Testis (tissue), 3 donors: ENCODE results near the gene NANS. TPM values are rescaled to one million over a fixed set of nuclear protein-coding genes. Genes with fewer than 3 reads are reported as not detected.

Source experiments
- DNase-seq: peaks from one replicate; pipeline ENCODE4 v3.0.0-alpha.2; 2019
- H3K27ac ChIP-seq, 2 donors: fragments of 200-600 bp; sonication (generic); one replicate each; pipeline ENCODE4 v1.5.1; 2019
- H3K27me3 ChIP-seq: fragments of 200-600 bp; sonication (generic); one replicate; pipeline ENCODE4 v1.5.1; 2019
- H3K36me3 ChIP-seq: fragments of 200-600 bp; sonication (generic); one replicate; pipeline ENCODE4 v1.5.1; 2017; ENCODE audit warnings: low read depth; ENCODE audit errors: missing control alignments
- H3K4me1 ChIP-seq: fragments of 200-600 bp; sonication (generic); one replicate; pipeline ENCODE4 v1.5.1; 2019
- H3K4me3 ChIP-seq, 2 donors: fragments of 200-600 bp; sonication (generic); one replicate each; pipeline ENCODE4 v1.5.1; 2017 to 2019
- H3K9me3 ChIP-seq: fragments of 200-600 bp; sonication (generic); one replicate; pipeline ENCODE4 v1.5.1; 2017
- CTCF ChIP-seq, 3 experiments: fragments of 450-650 bp in 2 of 3; fragments of 200-600 bp in 1 of 3; sonication (generic) in 1 of 3; IDR thresholded peaks; one replicate each; pipeline ENCODE4 v1.5.1; 2016 to 2019; ENCODE audit warnings: antibody characterized with exemption in 3 of 3, mild to moderate bottlenecking in 2 of 3, moderate library complexity in 1 of 3
- POLR2A ChIP-seq: fragments of 450-650 bp; IDR thresholded peaks from one replicate; pipeline ENCODE4 v1.6.1; 2017; ENCODE audit warnings: antibody characterized with exemption, mild to moderate bottlenecking, moderate library complexity
- WGBS, 2 donors: methylation state at CpG; one replicate each; pipeline ENCODE4 v1.1.5; 2018; 5-methylcytosine and 5-hydroxymethylcytosine counted together
- intact Hi-C: fragments of 100-400 bp; cut with DNase I; formaldehyde crosslinking; loops from one replicate; pipeline ENCODE4 v1.15.1; 2023; ENCODE audit warnings: low total_unique reads
- polyA plus RNA-seq: library from polyadenylated mRNA; stranded (reverse); fragments of 350-450 nt; fragmentation: Illumina TruSeq; extraction: RNeasy Lipid Tissue Mini Kit (QIAGEN cat#74804); gene quantifications from one replicate; pipeline ENCODE4 v1.2.3, GENCODE V29; 2014; ENCODE audit warnings: low read depth, low replicate concordance; ENCODE audit not compliant: insufficient read depth
- total RNA-seq, 2 donors: library from RNA; depleted of rRNA; stranded (reverse); fragments of >200 nt; gene quantifications; one replicate each; pipeline ENCODE4 v1.2.3, GENCODE V29; 2016

NANS gene
- total and polyA plus RNA-seq, 3 donors from 2014 or later = 34.7 to 82.5 (median 66.5) TPM

- intact Hi-C loops = no loop called here
- Histone ChIP-seq H3K36me3 (no peaks in the 10 kb centered on the region), H3K27ac (no peak overlapping the region), H3K4me3 (no peak overlapping the region), H3K4me1 (peaks cover 9% of the 10 kb centered on the region), H3K9me3 (no peaks in the 10 kb centered on the region), H3K27me3 (no peaks in the 10 kb centered on the region)
- no peak for TF ChIP-seq POLR2A
- no peak for TF ChIP-seq CTCF (IDR thresholded peaks at IDR 0.05)
- 63 to 65% methylated on average over 3 of the region's 3 CpGs for WGBS, 2 donors
- DNase-seq = no peak
Observed at GRCh38 chr9:98062161-98062560, 5.6 kb downstream of the NANS start.

- Histone ChIP-seq H3K4me1 (no peaks in the 10 kb centered on the region), H3K9me3 (no peaks in the 10 kb centered on the region), H3K4me3 (no peak overlapping the region), H3K27me3 (no peaks in the 10 kb centered on the region), H3K27ac (no peak overlapping the region), H3K36me3 (no peaks in the 10 kb centered on the region)
- TF ChIP-seq POLR2A (no peak), CTCF (IDR thresholded peaks at IDR 0.05) (no peak)
- intact Hi-C loops = no loop called here
- 68 to 78% methylated on average over 8 of the region's 8 CpGs for WGBS, 2 donors
- peak; percentile 53 for DNase-seq
Observed at GRCh38 chr9:98064623-98065392, 8.3 kb downstream of the NANS start.

GRCh38 chr9:98066235-98066634 lies 9.7 kb downstream of the NANS start:
- no peak for TF ChIP-seq CTCF (IDR thresholded peaks at IDR 0.05)
- no peak for TF ChIP-seq POLR2A
- Histone ChIP-seq H3K27ac (no peak overlapping the region), H3K36me3 (no peaks in the 10 kb centered on the region), H3K27me3 (no peaks in the 10 kb centered on the region), H3K9me3 (no peaks in the 10 kb centered on the region), H3K4me3 (no peak overlapping the region), H3K4me1 (no peaks in the 10 kb centered on the region)
- DNase-seq = no peak
- 91 to 95% methylated on average over 3 of the region's 3 CpGs for WGBS, 2 donors
- intact Hi-C loops = no loop called here

GRCh38 chr9:98067184-98067583 lies 10.7 kb downstream of the NANS start:
- intact Hi-C loops = no loop called here
- TF ChIP-seq CTCF (IDR thresholded peaks at IDR 0.05) (no peak), POLR2A (no peak)
- no peaks in the 10 kb centered on the region for H3K27me3 ChIP-seq
- H3K4me3 ChIP-seq = no peak overlapping the region
- no peak for DNase-seq
- H3K36me3 ChIP-seq = no peaks in the 10 kb centered on the region
- 89 to 96% methylated on average over 2 of the region's 2 CpGs for WGBS, 2 donors
- no peak overlapping the region for H3K27ac ChIP-seq
- H3K9me3 ChIP-seq = no peaks in the 10 kb centered on the region
- H3K4me1 ChIP-seq = no peaks in the 10 kb centered on the region

GRCh38 chr9:98069551-98069950 lies 13.0 kb downstream of the NANS start:
- 96 to 97% methylated on average over 6 of the region's 6 CpGs for WGBS, 2 donors
- Histone ChIP-seq H3K9me3 (no peaks in the 10 kb centered on the region), H3K27ac (no peak overlapping the region), H3K4me1 (peaks cover 5% of the 10 kb centered on the region), H3K27me3 (no peaks in the 10 kb centered on the region), H3K36me3 (no peaks in the 10 kb centered on the region), H3K4me3 (no peak overlapping the region)
- DNase-seq = no peak
- TF ChIP-seq CTCF (IDR thresholded peaks at IDR 0.05) (no peak), POLR2A (no peak)
- intact Hi-C loops = no loop called here
